ENCODE data around the gene CBX4. TPM values are rescaled to one million over a fixed set of nuclear protein-coding genes. Genes with fewer than 3 reads are reported as not detected.

The CBX4 gene
- total RNA-seq, 1 donor from 2014 or later = 25.7 TPM

DNA sequence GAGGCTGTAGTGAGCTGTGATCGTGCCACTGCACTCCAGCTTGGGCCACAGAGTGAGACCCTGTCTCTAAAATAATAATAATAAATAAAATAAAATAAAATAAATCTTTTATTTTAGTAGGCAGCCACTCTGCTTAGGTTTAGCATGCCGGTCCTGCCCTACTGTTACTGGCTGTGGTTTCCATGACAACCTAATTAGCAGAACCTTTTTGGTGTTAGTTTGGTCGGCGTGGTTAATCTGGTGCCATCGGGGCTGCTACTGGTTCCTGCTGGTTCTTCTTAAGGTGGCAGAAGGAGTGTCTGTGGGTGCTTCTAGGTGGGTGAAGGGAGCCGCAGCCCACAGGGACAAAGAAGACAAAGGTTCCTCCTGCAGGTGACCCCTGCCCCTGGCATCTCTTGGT, 37.8 kb upstream of the CBX4 start:
- H3K9me3 ChIP-seq = no peaks in the 10 kb centered on the region
- H3K4me3 ChIP-seq = no peak overlapping the region
- no peaks in the 10 kb centered on the region for H3K27me3 ChIP-seq
- TF ChIP-seq, protein P1, sequence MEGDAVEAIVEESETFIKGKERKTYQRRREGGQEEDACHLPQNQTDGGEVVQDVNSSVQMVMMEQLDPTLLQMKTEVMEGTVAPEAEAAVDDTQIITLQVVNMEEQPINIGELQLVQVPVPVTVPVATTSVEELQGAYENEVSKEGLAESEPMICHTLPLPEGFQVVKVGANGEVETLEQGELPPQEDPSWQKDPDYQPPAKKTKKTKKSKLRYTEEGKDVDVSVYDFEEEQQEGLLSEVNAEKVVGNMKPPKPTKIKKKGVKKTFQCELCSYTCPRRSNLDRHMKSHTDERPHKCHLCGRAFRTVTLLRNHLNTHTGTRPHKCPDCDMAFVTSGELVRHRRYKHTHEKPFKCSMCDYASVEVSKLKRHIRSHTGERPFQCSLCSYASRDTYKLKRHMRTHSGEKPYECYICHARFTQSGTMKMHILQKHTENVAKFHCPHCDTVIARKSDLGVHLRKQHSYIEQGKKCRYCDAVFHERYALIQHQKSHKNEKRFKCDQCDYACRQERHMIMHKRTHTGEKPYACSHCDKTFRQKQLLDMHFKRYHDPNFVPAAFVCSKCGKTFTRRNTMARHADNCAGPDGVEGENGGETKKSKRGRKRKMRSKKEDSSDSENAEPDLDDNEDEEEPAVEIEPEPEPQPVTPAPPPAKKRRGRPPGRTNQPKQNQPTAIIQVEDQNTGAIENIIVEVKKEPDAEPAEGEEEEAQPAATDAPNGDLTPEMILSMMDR (IDR thresholded peaks at IDR 0.05) = no peak
- intact Hi-C loops (cut with DNase I) = no loop called here
- DNase-seq (ENCODE audit: low spot score in 2 of 2) = no peak
- no peaks in the 10 kb centered on the region for H3K36me3 ChIP-seq
- no peaks in the 10 kb centered on the region for H3K4me1 ChIP-seq
- no peak overlapping the region for H3K27ac ChIP-seq

DNA sequence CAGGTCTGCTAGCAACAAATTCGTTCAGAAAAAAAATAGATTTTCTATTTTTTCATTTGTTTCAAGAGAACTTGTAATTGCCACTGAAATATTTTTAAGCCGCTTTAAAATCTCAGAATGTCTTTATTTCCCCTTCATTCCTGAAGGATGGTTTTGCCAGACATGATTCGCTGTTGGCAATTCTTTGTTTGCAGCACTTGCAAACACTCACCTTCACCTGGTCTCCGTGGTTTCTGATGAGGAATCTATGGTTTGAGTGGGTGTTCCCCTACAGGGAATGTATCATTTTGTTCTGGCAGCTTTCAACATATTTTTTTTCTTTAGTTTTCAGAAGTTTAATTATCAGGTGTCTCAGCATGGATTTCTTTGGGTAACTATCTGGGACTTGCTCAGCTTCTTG, 36.3 kb upstream of the CBX4 start:
- Histone ChIP-seq H3K27me3 (no peaks in the 10 kb centered on the region), H3K36me3 (no peaks in the 10 kb centered on the region), H3K9me3 (no peaks in the 10 kb centered on the region), H3K27ac (no peak overlapping the region), H3K4me1 (no peaks in the 10 kb centered on the region), H3K4me3 (no peak overlapping the region)
- intact Hi-C loops (cut with DNase I) = no loop called here
- no peak for DNase-seq (ENCODE audit: low spot score in 2 of 2)
- TF ChIP-seq, protein P1 (IDR thresholded peaks at IDR 0.05) = no peak

DNA sequence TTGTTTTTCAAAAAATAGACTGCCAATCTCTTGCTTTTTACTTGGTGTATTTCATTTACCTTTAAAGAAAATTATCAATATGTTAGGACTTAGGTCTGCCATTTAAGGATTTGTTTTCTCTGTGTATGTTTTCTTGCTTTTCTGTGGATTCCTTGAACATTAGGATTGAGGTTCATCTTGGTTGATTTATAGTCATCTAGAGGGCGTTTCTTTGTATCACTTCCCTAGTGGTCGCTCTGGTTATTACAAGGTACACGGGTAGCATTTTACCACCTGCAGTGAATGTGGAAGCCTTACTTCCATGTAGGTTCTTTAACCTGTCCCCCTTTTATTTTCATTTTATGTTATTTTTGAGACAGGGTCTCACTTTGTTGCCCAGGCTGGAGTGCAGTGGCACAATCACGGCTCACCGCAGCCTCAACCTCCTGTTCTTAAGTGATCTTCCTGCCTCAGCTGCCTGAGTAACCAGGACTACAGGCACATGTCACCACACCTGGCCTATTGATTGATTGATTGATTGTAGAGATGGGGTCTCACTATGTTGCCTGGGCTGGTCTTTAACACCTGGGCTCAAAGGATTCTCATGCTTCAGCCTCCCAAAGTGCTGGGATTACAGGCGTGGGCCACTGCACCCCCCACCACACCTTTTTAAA, 35.2 kb upstream of the CBX4 start:
- DNase-seq (ENCODE audit: low spot score in 2 of 2) = no peak
- Histone ChIP-seq H3K36me3 (no peaks in the 10 kb centered on the region), H3K9me3 (no peaks in the 10 kb centered on the region), H3K4me3 (no peak overlapping the region), H3K4me1 (no peaks in the 10 kb centered on the region), H3K27me3 (no peaks in the 10 kb centered on the region), H3K27ac (no peak overlapping the region)
- intact Hi-C loops (cut with DNase I) = no loop called here
- TF ChIP-seq, protein P1 (IDR thresholded peaks at IDR 0.05) = peak in 1 of 3 experiments; percentile 15

DNA sequence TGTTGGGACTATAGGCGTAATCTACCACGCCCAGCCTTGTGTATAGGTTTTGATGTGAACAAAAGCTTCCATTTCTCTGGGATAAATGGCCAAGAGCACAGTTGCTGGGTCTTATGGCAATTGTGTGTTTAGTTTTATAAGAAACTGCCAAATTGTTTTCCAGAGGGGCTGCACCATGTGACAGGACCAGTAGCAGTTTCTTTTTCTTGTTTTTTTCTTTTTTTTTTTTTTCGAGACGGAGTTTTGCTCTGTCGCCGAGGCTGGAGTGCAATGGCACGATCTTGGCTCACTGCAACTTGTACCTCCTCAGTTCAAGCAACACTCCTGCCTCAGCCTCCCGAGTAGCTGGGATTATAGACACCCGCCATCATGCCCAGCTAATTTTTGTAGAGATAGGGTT, 34.3 kb upstream of the CBX4 start:
- Histone ChIP-seq H3K4me1 (no peaks in the 10 kb centered on the region), H3K27me3 (no peaks in the 10 kb centered on the region), H3K4me3 (no peak overlapping the region), H3K36me3 (no peaks in the 10 kb centered on the region), H3K27ac (no peak overlapping the region), H3K9me3 (no peaks in the 10 kb centered on the region)
- intact Hi-C loops (cut with DNase I) = no loop called here
- TF ChIP-seq, protein P1 (IDR thresholded peaks at IDR 0.05) = no peak
- DNase-seq (ENCODE audit: low spot score in 2 of 2) = no peak

DNA sequence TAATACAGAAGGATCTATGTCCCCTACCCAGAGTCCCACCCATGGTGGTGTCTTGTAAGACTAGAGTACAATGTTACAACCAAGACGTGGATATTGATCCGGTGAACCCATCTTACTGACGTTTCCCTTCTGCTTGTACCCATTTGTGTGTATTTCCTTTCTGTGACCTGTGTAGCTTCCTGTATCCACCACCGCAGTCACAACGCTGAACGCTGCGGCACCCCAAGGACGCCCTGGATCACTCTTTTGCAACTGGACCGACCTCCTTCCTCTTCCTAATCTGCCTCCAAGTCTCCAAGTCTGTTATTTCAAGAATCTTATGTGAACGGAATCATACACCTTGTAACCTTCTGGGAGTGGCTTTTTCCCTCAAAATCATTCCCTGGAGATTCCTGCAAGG, 33.5 kb upstream of the CBX4 start:
- Histone ChIP-seq H3K27ac (no peak overlapping the region), H3K4me1 (no peaks in the 10 kb centered on the region), H3K4me3 (no peak overlapping the region), H3K36me3 (no peaks in the 10 kb centered on the region), H3K27me3 (no peaks in the 10 kb centered on the region), H3K9me3 (no peaks in the 10 kb centered on the region)
- no peak for DNase-seq (ENCODE audit: low spot score in 2 of 2)
- TF ChIP-seq, protein P1 (IDR thresholded peaks at IDR 0.05) = no peak
- intact Hi-C loops (cut with DNase I) = no loop called here

DNA sequence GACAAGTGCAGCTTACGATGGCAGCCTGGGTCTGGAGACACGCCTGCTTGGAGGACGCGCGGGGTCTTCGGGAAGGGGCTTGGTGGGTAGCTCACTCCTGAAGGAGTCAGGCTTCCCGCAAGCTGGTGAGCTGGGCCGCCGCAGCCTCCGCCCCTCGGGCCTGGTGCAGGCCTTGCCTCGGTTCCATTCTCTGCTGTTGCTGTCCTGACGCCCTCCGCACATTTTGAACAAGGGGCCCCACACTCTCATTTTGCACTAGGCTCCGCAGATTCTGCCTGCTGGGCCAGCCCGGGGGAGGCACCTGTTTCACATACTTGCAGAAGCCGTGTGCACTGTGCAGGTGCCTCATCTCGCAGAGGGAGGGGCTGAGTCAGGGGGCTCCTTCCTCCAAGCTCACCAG, 31.9 kb upstream of the CBX4 start:
- no peaks in the 10 kb centered on the region for H3K9me3 ChIP-seq
- no peak overlapping the region for H3K27ac ChIP-seq
- TF ChIP-seq, protein P1 (IDR thresholded peaks at IDR 0.05) = no peak
- DNase-seq (ENCODE audit: low spot score in 2 of 2) = no peak
- intact Hi-C loops (cut with DNase I) = no loop called here
- no peaks in the 10 kb centered on the region for H3K27me3 ChIP-seq
- H3K4me1 ChIP-seq = no peaks in the 10 kb centered on the region
- no peaks in the 10 kb centered on the region for H3K36me3 ChIP-seq
- H3K4me3 ChIP-seq = no peak overlapping the region

Measured in ascending aorta (tissue), 2 donors.